LNCaP clone FGC (cell line): ENCODE data around the gene EEFSEC.

Experiments
- DNase-seq: peaks from one replicate; pipeline ENCODE4 v3.0.0-alpha.2; 2011; ENCODE audit warnings: low read depth
- H3K4me3 ChIP-seq: 2 replicates; pipeline ENCODE4 v1.5.1; 2011; ENCODE audit warnings: mild to moderate bottlenecking, low read depth, low read length, control low read depth
- CTCF ChIP-seq: IDR thresholded peaks from 2 replicates; pipeline ENCODE4 v1.5.1; 2012; ENCODE audit warnings: mild to moderate bottlenecking; ENCODE audit not compliant: control insufficient read depth, insufficient read depth; ENCODE audit errors: extremely low read depth

EEFSEC gene

GRCh38 chr3:128364291-128364690, 211.0 kb downstream of the EEFSEC start:
- TF ChIP-seq CTCF: no peak
- no peak overlapping the region for H3K4me3 ChIP-seq
- DNase-seq: no peak

- TF ChIP-seq CTCF: no peak
Observed at GRCh38 chr3:128364808-128365360, 211.6 kb downstream of the EEFSEC start.

GRCh38 chr3:128366136-128366535, 212.9 kb downstream of the EEFSEC start:
- no peak for TF ChIP-seq CTCF
- no peak for DNase-seq
- no peak overlapping the region for H3K4me3 ChIP-seq

More at GRCh38 chr3:128364808-128365360, 211.6 kb downstream of the EEFSEC start:
- no peak overlapping the region for H3K4me3 ChIP-seq
- no peak for DNase-seq

GRCh38 chr3:128366652-128367051, 213.4 kb downstream of the EEFSEC start:
- no peak for TF ChIP-seq CTCF
- DNase-seq: no peak
- no peak overlapping the region for H3K4me3 ChIP-seq

GRCh38 chr3:128367221-128367620, 213.9 kb downstream of the EEFSEC start:
- H3K4me3 ChIP-seq: no peak overlapping the region
- no peak for TF ChIP-seq CTCF
- DNase-seq: no peak

- no peak for TF ChIP-seq CTCF
- no peak overlapping the region for H3K4me3 ChIP-seq
- no peak for DNase-seq
Observed at GRCh38 chr3:128367761-128368160, 214.5 kb downstream of the EEFSEC start.

GRCh38 chr3:128368626-128369025, 215.3 kb downstream of the EEFSEC start:
- no peak for TF ChIP-seq CTCF

More at GRCh38 chr3:128368626-128369025, 215.3 kb downstream of the EEFSEC start:
- DNase-seq: no peak
- no peak overlapping the region for H3K4me3 ChIP-seq
